ENCODE data around the gene DFFB. TPM values are rescaled to one million over a fixed set of nuclear protein-coding genes. Genes with fewer than 3 reads are reported as not detected.

The DFFB gene
- total and polyA plus RNA-seq, 9 of the 15 experiments (the other 6 are each of a cell fraction or from before 2014, with no cell fraction given): 2.3 to 15.8 (median 11.5) TPM

DNA sequence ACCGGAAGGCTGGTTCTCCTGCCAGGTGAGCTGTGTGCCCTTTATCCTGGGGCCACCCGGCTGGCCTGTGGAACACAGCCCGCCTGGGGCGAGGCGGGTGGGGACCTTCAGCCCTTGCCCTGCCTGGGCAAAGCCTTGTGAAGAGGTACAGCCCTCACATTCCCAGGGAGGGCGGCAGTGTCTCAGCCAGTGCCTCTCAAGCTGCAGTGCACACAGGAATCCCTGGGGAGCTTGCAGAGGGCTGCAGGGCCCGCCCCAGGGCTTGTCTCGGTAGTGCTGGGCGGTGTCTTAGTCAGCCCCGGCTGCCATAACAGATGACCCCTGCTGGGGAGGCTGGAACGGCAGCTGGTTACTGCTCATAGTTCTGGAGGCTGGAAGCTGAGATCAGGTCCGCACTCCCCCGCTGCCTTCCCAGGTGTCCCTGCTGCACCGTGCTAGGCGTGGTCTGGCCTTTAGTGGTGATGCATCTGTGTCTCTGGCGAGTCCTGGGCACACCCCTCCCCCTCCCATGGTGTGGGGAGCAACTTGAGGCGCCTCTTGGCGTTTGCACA is 12.6 kb downstream of the DFFB start (continued):
- TF ChIP-seq, protein P1, sequence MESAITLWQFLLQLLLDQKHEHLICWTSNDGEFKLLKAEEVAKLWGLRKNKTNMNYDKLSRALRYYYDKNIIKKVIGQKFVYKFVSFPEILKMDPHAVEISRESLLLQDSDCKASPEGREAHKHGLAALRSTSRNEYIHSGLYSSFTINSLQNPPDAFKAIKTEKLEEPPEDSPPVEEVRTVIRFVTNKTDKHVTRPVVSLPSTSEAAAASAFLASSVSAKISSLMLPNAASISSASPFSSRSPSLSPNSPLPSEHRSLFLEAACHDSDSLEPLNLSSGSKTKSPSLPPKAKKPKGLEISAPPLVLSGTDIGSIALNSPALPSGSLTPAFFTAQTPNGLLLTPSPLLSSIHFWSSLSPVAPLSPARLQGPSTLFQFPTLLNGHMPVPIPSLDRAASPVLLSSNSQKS (CRISPR knock-in tag; IDR thresholded peaks at IDR 0.05): no peak
- TF ChIP-seq CHD2 (IDR thresholded peaks at IDR 0.05; ENCODE audit: low read depth, low read length): no peak
- TF ChIP-seq HLTF (IDR thresholded peaks at IDR 0.05): no peak
- TF ChIP-seq ZNF586 (CRISPR knock-in tag; conservative IDR thresholded peaks at IDR 0.05): no peak
- no peak for TF ChIP-seq BCL6 (CRISPR knock-in tag; IDR thresholded peaks at IDR 0.05)
- TF ChIP-seq HDAC2 (IDR thresholded peaks at IDR 0.05): 0 out of 2 replicates have a peak, but pooled peaks have one; percentile 52
- TF ChIP-seq, protein P2, sequence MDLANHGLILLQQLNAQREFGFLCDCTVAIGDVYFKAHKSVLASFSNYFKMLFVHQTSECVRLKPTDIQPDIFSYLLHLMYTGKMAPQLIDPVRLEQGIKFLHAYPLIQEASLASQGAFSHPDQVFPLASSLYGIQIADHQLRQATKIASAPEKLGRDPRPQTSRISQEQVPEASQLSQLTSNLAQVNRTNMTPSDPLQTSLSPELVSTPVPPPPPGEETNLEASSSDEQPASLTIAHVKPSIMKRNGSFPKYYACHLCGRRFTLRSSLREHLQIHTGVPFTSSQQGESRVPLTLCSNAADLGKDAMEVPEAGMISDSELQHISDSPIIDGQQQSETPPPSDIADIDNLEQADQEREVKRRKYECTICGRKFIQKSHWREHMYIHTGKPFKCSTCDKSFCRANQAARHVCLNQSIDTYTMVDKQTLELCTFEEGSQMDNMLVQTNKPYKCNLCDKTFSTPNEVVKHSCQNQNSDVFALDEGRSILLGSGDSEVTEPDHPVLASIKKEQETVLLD (IDR thresholded peaks at IDR 0.05): no peak
- TF ChIP-seq U2AF1 (optimal IDR thresholded peaks at IDR 0.05; ENCODE audit: low read depth, low read length): no peak
- TF ChIP-seq ARHGAP35 (IDR thresholded peaks at IDR 0.05; ENCODE audit: partially characterized antibody): no peak
- TF ChIP-seq KLF10 (CRISPR knock-in tag; IDR thresholded peaks at IDR 0.05): no peak
- no peak for TF ChIP-seq TCF7L2 (IDR thresholded peaks at IDR 0.05; ENCODE audit: low read depth, low read length)
- no peak for TF ChIP-seq STAG1 (CRISPR knock-in tag; IDR thresholded peaks at IDR 0.05; ENCODE audit: borderline replicate concordance)
- TF ChIP-seq U2AF2 (optimal IDR thresholded peaks at IDR 0.05; ENCODE audit: low read depth, low read length): no peak
- TF ChIP-seq, protein P3, sequence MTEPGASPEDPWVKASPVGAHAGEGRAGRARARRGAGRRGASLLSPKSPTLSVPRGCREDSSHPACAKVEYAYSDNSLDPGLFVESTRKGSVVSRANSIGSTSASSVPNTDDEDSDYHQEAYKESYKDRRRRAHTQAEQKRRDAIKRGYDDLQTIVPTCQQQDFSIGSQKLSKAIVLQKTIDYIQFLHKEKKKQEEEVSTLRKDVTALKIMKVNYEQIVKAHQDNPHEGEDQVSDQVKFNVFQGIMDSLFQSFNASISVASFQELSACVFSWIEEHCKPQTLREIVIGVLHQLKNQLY (CRISPR knock-in tag; conservative IDR thresholded peaks at IDR 0.05): no peak
- TF ChIP-seq, protein P4, sequence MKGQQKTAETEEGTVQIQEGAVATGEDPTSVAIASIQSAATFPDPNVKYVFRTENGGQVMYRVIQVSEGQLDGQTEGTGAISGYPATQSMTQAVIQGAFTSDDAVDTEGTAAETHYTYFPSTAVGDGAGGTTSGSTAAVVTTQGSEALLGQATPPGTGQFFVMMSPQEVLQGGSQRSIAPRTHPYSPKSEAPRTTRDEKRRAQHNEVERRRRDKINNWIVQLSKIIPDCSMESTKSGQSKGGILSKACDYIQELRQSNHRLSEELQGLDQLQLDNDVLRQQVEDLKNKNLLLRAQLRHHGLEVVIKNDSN (CRISPR knock-in tag; IDR thresholded peaks at IDR 0.05): peak; percentile 39
- TF ChIP-seq, protein P5, sequence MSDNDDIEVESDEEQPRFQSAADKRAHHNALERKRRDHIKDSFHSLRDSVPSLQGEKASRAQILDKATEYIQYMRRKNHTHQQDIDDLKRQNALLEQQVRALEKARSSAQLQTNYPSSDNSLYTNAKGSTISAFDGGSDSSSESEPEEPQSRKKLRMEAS (CRISPR knock-in tag; IDR thresholded peaks at IDR 0.05): peak; percentile 89
- TF ChIP-seq ZNF143 (CRISPR knock-in tag; IDR thresholded peaks at IDR 0.05): no peak
- TF ChIP-seq, protein P6, sequence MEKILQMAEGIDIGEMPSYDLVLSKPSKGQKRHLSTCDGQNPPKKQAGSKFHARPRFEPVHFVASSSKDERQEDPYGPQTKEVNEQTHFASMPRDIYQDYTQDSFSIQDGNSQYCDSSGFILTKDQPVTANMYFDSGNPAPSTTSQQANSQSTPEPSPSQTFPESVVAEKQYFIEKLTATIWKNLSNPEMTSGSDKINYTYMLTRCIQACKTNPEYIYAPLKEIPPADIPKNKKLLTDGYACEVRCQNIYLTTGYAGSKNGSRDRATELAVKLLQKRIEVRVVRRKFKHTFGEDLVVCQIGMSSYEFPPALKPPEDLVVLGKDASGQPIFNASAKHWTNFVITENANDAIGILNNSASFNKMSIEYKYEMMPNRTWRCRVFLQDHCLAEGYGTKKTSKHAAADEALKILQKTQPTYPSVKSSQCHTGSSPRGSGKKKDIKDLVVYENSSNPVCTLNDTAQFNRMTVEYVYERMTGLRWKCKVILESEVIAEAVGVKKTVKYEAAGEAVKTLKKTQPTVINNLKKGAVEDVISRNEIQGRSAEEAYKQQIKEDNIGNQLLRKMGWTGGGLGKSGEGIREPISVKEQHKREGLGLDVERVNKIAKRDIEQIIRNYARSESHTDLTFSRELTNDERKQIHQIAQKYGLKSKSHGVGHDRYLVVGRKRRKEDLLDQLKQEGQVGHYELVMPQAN (IDR thresholded peaks at IDR 0.05; ENCODE audit: borderline replicate concordance): no peak
- TF ChIP-seq HDAC8 (tag; IDR thresholded peaks at IDR 0.05): no peak
- TF ChIP-seq, protein P7, sequence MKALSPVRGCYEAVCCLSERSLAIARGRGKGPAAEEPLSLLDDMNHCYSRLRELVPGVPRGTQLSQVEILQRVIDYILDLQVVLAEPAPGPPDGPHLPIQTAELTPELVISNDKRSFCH (CRISPR knock-in tag; IDR thresholded peaks at IDR 0.05): no peak
- TF ChIP-seq, protein P7 (tag; IDR thresholded peaks at IDR 0.05): no peak
- TF ChIP-seq TEAD1 (CRISPR knock-in tag; IDR thresholded peaks at IDR 0.05): no peak; a peak in 1 of 4 replicates
- TF ChIP-seq NFIC (IDR thresholded peaks at IDR 0.05): no peak
- TF ChIP-seq EZH2 (IDR thresholded peaks at IDR 0.05; ENCODE audit: borderline replicate concordance, low read depth, low read length): no peak

Measured in K562 (cell line).